Ishikawa (cell line): ENCODE results near the gene TLR5.

ENCODE experiments used
- CEBPB ChIP-seq: IDR thresholded peaks from 2 replicates; pipeline ENCODE4 v1.6.1; 2012
- CREB1 ChIP-seq: IDR thresholded peaks from 2 replicates; pipeline ENCODE4 v1.6.1; 2012; ENCODE audit warnings: low read depth
- EGR1 ChIP-seq: IDR thresholded peaks from 2 replicates; pipeline ENCODE4 v1.6.1; 2012
- EP300 ChIP-seq: IDR thresholded peaks from 2 replicates; pipeline ENCODE4 v1.6.1; 2012; ENCODE audit warnings: borderline replicate concordance
- FOXM1 ChIP-seq: IDR thresholded peaks from 2 replicates; pipeline ENCODE4 v1.6.1; 2012; ENCODE audit warnings: low read depth, borderline replicate concordance
- MAX ChIP-seq: IDR thresholded peaks from 2 replicates; pipeline ENCODE4 v1.6.1; 2012
- NFIC ChIP-seq: IDR thresholded peaks from 2 replicates; pipeline ENCODE4 v1.6.1; 2012
- RAD21 ChIP-seq: IDR thresholded peaks from 2 replicates; pipeline ENCODE4 v1.6.1; 2012; ENCODE audit warnings: low read depth
- REST ChIP-seq: IDR thresholded peaks from 2 replicates; pipeline ENCODE4 v1.6.1; 2012; ENCODE audit warnings: low read depth, mild to moderate bottlenecking
- TAF1 ChIP-seq: IDR thresholded peaks from 2 replicates; pipeline ENCODE4 v1.6.1; 2012; ENCODE audit warnings: low read depth, mild to moderate bottlenecking
- TCF12 ChIP-seq: IDR thresholded peaks from 2 replicates; pipeline ENCODE4 v1.6.1; 2012; ENCODE audit warnings: low read depth
- TEAD4 ChIP-seq: IDR thresholded peaks from 2 replicates; pipeline ENCODE4 v1.6.1; 2012
- YY1 ChIP-seq: IDR thresholded peaks from 2 replicates; pipeline ENCODE4 v1.6.1; 2012; ENCODE audit warnings: low read depth
- ZBTB7A ChIP-seq: IDR thresholded peaks from 2 replicates; pipeline ENCODE4 v1.6.1; 2012; ENCODE audit warnings: low read depth
- TF ChIP-seq, protein P1 (sequence below): IDR thresholded peaks from 2 replicates; pipeline ENCODE4 v1.6.1; 2012

TLR5 gene

DNA sequence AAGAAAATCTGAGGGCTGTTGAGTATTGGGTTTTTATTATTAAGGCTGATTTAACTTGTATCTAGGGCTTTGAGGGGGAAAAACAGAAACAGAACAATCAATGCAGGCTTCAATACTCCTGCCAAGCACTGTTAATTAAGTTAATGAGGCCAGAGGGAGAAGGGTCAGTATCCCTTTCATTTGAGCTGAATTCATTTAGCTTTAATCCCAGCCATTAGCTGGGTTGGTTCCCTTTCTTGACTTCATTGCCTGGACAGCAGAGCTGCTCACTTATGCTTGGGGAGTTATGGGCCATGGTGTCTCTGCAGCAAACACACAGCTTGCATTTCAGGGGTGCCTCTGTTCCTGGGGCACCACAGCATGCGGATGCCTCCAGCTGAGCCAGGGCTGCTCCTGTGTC, 16.3 kb downstream of the TLR5 start:
- TF ChIP-seq ZBTB7A: no peak
- TF ChIP-seq MAX: no peak
- no peak for TF ChIP-seq EGR1
- no peak for TF ChIP-seq RAD21
- TF ChIP-seq REST: no peak
- TF ChIP-seq, protein P1, sequence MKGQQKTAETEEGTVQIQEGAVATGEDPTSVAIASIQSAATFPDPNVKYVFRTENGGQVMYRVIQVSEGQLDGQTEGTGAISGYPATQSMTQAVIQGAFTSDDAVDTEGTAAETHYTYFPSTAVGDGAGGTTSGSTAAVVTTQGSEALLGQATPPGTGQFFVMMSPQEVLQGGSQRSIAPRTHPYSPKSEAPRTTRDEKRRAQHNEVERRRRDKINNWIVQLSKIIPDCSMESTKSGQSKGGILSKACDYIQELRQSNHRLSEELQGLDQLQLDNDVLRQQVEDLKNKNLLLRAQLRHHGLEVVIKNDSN: no peak
- TF ChIP-seq TAF1: no peak
- no peak for TF ChIP-seq TEAD4
- no peak for TF ChIP-seq CEBPB
- no peak for TF ChIP-seq EP300
- no peak for TF ChIP-seq NFIC
- no peak for TF ChIP-seq CREB1
- no peak for TF ChIP-seq FOXM1
- TF ChIP-seq YY1: no peak
- TF ChIP-seq TCF12: no peak

GRCh38 chr1:223125766-223126165, 17.3 kb downstream of the TLR5 start:
- no peak for TF ChIP-seq TCF12
- TF ChIP-seq EP300: no peak
- no peak for TF ChIP-seq FOXM1
- TF ChIP-seq MAX: no peak
- TF ChIP-seq REST: no peak

- TF ChIP-seq TAF1: no peak
- no peak for TF ChIP-seq FOXM1
- TF ChIP-seq MAX: no peak
- no peak for TF ChIP-seq YY1
- no peak for TF ChIP-seq TEAD4
- no peak for TF ChIP-seq EP300
- TF ChIP-seq REST: no peak
- no peak for TF ChIP-seq RAD21
Observed at GRCh38 chr1:223123011-223123610, 19.9 kb downstream of the TLR5 start.

- TF ChIP-seq REST (no peak), EGR1 (no peak), EP300 (no peak), TEAD4 (no peak), NFIC (no peak), CREB1 (no peak), CEBPB (no peak), FOXM1 (no peak)
Observed at GRCh38 chr1:223118418-223118817, 24.6 kb downstream of the TLR5 start.
